Measurements from ENCODE around the gene PMEPA1. TPM values are rescaled to one million over a fixed set of nuclear protein-coding genes. Genes with fewer than 3 reads are reported as not detected.

PMEPA1 gene
- total RNA-seq, 1 donor from 2014 or later = 0.40 TPM

DNA sequence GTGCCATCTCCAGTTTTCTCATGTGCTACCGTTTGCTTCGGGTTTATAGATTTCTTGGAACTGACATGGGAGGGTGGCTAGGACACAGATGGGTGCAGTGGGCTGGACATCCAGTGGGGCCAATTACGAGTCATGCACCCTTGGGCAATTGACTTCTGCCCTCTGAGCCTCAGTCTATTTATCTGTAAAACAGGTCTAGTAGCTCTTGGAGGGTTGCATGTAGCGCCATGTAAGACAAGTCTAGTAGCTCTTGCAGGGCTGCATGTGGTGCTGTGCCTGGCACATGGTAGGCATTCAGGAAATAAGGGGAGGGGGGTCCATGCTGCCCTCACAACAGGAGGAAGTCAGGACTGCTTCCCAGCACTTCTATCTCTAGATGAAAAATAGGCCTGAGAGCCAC is 15.3 kb downstream of the PMEPA1 start:
- DNase-seq (ENCODE audit: low read depth in 2 of 2) = no peak

DNA sequence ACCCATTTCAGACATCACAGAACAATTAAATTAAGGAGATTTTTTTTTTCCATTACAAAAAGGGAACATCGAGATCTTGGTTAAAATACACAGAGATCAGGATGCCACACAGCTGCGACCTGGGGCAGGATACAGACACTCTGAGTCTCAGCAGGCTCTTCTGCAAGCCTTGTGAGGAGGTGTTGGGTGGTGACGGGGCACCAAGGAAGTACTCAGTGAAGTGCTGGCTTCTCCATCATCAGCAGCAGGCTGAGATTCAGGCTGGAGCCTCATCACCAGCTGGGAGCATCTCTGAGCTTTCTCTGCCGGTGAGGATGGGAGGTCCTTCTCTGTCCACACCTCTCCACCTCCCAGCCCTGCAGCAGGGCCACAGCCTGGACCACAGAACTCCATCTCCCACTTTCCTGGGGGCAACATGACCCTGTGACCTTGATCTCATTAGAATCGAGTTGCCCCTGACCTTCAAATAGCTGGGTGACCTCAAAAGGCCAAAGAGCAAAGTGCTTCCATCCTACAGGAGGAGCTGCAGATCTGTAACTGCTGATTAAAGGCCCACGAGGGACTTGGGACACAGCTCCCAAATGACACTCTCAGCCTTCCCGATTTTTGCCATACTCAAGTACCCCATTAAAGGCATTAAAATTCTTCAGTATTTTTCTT is 16.0 kb downstream of the PMEPA1 start:
- DNase-seq (ENCODE audit: low read depth in 2 of 2) = no peak

DNA sequence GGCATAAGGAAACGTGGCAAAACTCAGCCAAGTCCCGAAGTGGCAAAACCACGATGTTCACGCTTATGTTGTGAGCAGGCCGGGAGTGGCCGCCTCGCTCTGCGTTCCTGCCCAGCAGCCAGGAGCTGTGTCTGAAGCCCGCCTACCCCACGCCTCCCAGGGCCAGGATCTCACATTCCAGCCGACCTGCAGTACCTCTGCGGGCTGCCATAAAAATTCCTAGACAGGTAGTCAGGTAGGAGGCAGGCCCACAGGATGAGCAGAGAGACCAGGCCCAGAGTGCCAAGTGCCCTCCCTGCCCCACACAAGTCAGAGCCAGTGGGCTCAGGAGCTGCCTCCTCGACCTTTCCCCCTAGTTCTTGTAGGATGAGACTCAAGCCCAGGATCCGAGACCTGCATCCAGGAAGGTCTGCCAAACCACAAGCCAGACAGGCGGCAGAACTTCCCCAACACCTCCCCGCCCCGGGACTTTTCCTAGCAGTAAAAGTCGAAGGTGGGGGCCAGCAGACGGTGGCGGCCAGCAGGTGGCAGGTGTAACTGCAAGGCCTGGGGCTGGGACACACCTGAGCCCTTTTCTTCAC is 16.7 kb downstream of the PMEPA1 start:
- DNase-seq (ENCODE audit: low read depth in 2 of 2) = no peak

DNA sequence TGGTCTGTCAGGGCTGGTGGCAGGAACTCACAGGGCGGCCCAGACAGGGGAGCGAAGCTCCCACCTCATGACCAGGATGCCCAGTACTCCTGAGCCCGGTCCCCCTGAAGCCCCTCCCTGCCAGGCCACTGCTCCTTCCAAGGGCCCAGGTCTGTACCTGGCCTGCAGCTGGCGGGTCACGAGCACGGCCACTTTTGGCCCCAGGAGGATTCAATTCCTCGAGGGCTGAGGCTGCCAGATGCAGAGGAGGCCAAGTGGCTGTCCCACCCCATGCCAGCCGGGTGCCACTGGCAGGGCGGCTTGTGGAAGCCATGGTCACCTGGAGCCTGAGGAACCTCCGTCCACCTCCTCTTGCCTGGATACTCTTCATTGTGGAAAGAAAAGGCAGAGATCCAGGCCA is 17.4 kb downstream of the PMEPA1 start:
- DNase-seq (ENCODE audit: low read depth in 2 of 2) = no peak

DNA sequence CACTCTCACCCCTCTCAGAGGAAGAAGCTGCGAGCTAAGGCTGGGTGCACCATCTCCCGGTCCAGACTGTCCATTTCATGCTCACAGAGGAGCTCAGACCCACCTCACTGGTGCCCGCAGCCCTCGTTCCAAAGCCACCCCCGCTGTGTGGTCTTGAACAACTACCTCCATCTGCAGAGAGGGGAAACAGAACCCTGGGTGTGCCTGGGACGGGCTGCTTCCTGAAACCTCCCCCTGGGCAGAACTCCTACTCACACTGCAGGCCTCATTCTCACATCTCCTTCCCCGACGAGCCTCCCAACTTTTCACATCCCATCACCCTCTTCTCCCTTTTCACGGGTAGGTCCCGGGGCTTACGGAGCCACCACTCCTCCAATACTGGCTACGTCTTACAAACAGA is 18.1 kb downstream of the PMEPA1 start:
- DNase-seq (ENCODE audit: low read depth in 2 of 2) = no peak

DNA sequence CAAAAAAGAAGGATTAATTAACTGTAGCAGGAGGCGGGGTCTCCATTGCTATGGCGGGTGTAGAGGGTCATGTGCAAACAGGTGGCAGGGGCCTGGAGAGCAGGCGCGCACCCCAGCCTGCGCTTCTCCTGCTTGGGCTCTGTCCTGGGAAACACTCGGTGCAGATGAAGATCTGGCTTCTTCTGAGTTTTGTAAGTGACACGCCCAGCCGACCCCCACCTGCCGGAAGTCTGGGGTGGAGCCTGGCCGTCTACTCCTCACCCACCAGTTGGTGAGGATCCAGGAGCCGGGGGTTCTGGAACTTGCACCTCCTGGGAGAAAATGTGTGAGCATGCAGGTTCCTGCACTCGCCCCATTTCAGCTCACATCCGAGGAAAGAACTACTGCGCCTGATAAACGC is 19.3 kb downstream of the PMEPA1 start:
- no peak for DNase-seq (ENCODE audit: low read depth in 2 of 2)

DNA sequence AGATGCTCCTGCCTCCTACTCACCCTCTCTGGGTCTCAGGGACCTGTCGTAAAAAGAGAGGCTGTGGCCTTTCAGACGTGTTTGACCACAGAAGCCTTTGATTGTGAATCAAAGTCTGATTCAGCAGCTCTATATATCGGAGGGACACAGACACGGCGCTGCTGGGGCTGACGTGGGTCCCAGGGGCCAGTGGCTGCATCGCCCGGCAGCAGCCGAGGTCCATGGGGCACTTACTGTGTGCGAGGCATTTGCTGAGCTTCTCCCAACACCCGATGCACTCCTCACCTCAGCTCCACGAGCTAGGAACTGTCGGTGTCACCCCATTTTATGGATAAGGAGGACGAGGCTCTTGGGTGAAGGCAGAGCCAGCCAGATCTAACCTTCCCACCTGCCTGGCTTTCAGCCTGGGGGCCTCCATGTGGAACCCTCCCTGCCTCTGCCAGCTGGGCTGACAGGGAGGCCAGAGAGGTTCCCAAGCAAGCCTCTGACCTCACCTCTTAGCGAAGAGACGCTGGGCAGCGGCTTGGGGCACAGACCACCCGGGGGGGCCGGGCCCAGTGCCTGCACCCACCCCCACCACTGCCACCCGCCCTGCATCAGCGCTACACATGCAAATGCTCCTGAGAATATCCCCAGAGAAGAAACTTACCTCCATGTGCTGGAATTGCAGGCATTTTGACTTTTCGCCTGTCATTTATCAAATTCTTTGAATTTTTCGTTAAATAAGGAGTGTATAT is 19.9 kb downstream of the PMEPA1 start:
- DNase-seq (ENCODE audit: low read depth in 2 of 2) = no peak

DNA sequence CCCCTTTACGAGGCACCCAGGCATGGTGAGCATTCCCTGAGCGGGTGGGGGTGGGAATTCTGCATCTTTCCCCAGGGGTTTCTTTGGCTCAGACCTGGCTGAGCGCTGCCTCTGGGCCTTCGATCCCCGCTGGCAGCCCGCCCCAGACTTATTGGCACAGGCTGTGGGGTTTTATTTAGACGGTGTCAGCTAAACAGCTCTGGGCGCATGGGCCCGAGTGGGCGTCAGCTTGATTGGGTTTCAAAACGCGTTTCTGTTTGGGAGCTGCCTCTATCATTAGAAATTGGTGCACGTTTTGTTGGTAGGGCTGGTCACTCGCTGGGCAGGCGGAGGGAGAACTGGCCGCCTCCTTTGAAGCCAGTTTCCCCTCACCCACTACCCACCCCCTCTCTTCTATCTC is 21.0 kb downstream of the PMEPA1 start:
- no peak for DNase-seq (ENCODE audit: low read depth in 2 of 2)

DNA sequence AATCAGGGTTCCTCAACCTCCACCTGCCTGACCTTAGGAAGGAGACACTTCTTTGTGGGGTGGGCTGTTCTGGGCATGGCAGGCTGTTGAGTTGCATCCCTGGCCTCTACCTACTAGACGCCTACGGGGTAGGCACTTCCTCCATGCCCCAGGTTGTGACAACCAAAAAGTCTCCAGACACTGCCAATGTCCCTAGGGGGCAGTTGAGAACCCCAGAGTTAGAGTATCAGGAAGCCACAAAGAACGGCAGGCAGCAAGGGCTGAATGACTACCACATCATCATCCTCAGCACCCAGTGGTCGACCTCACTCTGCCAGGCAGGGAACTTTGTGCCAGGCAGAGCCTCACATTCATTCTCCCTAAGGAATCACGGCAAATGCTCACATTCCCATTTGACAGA is 21.5 kb downstream of the PMEPA1 start:
- DNase-seq (ENCODE audit: low read depth in 2 of 2) = no peak

DNA sequence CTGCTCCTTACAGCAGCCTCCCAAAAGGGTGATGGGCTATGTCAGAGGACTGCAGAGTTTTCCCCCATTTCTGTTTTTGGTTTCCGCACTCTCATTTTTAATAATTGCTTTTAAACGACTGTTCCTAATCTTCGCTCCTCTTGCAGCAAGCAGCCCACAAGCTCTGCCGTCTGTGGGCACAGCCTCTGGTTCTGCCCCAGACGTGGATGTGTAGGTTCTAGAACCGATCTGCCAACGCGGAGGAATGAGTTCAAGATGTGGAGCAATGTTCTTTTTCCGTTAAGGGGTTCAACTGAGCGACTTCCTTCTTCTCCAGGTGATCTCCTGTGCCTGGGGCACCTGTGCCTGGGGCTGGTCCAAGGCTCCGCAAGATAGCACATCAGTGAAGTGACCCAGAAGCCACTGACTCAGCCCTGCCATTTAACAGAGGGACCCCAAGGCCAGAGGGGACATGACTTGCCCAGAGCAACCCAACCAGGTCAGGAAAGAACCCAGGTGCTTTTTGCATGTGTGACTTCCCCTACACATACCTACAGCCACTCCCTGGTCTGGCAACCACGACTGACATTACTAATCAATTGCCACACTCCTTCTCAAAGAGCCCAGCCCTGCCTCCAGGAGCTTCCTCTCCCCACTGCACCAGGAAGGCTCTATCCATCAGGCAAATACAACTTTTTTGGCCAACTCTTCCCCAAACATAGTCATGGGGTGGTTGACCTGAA is 22.7 kb downstream of the PMEPA1 start:
- DNase-seq (ENCODE audit: low read depth in 2 of 2) = no peak

DNA sequence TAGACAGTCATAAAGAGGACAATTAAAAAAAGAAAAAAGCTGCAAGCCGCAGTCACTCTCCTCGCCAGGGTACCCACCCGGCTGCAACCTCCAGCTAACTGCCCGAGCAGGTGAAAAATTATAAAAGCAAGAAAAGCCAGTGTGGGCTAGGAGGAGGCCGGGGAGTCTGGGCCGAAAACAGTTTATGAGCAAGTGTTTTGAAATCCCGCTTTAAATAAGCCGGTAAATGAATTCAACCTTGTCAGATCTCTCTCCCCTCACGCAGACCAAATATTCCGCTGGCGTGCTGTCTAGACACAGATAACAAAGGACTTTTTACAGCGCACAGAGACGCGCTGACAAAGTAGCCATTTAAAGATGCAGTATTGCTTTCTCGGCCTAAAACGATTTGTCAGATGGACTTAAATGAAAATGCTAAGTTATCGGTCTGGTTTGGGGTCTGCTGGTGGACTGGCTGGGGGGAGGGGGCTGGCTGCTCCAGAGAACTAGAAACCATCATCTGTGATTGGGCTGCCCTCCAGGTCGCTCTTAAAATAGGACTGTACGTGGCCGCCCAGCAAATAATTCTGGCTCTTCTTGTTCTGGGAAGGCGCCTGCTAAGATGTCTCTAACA is 24.6 kb downstream of the PMEPA1 start:
- no peak for DNase-seq (ENCODE audit: low read depth in 2 of 2)

DNA sequence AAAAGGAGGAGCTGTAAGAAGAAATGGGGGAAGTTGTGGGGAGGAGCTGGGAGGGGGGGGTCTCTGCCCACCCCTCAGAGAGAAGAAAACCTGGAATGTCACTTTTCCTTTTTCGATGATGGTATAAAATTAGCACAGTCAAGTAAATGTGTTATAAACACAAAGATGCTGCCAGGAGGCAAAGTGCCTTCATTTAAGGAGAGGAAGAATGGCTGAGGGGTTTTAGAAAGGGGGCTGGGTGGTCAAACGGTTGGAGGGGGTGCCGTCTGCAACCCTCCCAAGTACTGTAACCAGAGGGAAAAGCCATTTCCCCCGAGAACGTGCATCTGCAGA is 25.0 kb downstream of the PMEPA1 start:
- no peak for DNase-seq (ENCODE audit: low read depth in 2 of 2)

DNA sequence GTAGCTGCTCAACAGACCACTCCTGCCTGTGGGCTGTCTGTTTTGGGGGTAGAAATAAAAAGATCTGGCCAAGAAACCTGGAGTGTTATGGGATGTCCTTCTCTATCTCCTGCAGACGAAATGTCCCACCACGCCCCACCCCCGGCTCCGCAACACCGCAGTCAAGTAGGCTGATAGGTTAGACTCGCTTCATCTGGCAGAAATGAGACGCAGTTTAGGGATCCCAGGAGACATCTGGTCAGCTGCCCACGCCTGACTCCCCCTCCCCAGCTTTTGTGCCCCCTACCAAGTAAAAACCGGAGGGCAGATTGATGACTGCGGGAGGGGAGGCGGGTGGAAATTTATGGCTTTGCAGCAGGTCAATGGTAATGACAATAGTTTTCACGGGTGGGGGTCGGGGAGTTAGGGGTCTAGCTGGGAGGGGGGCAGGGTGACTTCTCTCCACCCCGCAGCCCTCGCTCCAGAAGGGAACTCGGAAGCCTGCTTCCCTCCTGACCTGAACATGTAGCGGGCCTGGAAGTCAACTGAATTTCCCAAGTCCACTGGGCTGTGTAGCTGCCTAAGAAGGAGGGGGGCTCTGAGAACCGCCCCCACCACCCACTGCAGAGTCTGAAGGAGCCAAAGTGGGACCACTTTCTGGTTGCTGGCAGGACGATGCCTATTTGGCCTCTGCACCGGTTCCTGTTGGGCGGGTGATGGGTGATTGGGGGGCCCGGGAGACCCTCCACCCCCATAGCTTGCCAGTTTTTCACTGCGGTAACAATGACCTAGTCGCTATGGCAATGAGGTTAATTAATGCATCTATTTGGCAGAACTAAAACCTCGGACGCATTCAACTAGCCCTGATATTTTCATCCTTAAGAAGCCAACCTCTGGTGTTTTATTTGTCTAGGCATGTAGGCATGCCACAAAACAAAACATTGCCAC is 25.7 kb downstream of the PMEPA1 start:
- no peak for DNase-seq (ENCODE audit: low read depth in 2 of 2)

DNA sequence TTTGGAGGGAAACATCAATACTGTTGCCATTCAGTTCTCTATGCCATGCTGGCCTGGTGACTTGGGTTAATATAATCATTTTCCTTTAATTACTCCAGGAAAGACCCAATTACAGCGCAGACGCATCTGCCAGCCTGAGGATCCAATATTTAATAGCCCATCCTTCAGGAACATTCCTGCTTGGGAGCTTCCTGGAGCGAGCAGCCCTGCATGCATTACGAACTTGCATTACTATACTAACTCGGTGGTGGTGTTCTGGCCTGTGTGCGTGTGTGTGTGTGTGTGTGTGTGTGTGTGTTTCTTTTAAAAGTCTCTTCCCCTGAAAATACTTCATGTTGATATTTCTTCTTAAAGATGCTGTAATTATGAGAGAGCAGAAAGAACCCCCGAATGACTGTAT is 26.5 kb downstream of the PMEPA1 start:
- DNase-seq (ENCODE audit: low read depth in 2 of 2) = no peak

DNA sequence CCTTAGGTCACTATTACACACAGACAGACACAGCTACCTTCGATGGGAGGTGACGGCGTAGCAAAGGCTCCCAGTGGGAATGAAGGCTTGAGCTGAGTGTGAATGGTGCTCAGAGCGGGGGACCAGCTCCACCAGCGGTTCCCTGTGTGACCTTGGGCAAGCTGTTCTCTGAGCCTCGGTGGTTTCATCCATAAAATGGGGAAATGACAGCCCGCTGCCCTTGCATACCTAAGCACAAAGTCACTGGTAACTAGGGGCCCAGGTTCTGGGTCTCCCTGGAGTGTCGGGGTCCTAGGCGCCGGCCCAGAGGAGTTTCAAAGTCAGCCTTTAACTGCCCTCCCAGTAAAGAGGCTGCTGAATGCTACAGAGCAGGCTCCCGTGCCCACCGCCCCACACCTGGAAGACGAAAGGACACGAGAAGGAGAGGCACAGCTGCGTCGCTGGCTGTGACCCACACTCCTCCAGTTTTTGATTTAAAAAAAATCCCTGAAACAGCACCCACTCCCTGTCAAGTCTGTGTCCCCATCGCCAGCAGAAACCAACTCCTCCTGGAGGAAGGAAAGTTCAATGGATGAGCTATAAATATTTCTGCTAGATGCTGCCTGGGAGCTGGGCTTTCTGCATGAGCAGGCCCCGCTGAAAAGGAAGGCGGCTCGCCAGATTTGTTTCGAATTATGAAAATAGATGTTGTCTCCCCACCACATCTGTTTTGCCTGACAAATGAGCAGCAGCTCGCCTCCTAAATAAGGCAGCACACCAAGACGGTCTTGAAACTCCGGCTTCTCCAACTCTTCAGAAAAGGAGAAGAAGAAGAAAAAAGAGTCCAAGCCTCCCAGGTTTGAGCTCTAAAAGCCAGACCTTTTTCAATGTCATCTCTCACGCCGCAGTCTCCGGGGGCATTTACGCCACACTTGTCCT is 27.4 kb downstream of the PMEPA1 start:
- DNase-seq (ENCODE audit: low read depth in 2 of 2) = no peak

DNA sequence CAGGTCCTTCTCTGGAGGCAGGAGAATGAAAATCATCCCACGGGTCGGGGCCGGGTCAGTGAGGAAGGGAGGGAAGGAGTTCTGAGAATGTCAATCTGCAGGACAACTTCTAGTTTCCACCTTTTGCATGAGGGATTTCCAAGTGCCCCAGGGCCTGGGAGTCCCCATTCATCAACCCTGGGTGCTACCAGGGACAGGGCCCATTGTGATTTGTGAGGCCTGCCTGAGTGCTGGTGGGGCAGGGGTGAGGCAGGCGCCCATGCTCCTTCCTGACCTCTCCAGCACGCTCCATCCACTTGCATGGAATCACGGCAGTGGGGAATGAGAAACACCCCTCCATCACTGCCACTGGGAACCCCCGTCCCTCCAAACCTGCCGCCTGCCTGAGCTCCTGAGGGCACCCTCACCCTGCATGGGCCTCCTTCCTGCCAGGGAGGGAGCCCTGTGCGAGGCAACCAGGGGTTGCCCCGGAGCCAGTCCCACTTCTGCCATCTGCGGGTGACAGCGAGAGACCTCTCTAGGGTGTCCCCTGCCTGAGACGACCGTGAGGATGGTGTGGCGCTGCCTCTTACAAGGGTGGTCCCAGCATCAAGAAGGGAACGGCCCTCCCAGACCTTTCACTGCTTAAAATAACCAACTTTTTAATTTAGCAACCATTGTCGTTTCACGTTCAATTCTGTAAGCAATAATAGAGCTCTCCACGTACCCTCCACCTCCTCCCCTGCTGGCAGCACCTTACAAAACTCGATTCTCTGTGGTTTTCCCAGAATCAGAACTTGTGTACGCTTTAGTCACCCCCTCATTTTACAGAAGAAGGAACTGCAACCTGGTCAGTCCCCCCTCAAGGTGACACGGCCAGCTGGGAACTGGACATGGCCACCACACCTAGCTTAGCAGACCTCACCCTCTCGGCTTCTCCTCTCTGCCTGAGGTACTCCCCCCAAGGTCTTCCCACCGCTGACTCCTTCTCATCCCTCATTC is 28.6 kb downstream of the PMEPA1 start:
- no peak for DNase-seq (ENCODE audit: low read depth in 2 of 2)

DNA sequence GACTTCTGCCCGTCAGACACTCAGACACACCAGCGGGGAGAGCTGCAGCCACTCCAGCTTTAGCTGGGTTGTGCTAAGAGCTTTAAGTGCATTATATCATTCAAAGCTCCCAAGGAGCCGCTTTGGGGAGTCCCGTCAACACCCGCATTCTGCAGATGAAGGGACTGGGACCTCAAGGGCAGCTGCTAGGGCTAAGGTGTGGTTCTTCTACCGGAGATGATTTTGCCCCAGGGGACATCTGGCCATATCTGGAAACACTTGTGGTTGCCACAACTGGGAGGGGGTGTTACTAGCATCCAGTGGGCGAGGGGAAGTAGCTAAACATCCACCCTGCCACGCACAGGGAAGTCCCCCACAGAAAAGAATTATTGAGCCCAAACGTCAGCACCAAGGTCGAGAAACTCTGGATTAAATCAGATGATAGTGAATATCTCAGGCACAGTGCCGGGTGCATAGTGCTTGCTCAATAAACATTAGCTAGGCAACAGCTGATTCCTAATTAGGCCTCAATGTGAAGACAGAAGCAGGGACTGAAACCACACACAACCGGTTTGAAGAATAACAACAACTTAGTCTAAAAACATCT is 29.6 kb downstream of the PMEPA1 start:
- DNase-seq (ENCODE audit: low read depth in 2 of 2) = no peak

DNA sequence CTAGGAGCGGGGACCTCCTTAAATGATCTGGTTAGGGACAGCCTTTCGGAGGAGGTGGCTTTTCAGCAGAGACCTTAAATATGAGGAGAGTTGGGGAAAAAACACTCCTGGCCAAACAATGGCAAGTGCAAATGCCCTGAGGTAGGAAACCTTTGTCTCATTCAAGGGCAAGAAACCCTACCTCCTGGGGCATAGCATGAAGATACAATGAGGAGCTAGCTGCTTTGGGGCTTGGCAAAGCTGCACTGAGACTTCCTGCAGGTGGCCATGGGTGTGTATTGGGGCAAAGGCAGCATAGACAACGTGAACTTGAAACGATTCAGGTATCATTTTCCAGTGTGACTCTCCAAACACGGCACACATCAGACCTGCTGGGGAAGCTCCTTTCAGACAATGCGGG is 30.7 kb downstream of the PMEPA1 start:
- DNase-seq (ENCODE audit: low read depth in 2 of 2) = no peak
